Coronary artery (tissue), 2 donors: Measurements from ENCODE around the gene NEU4.
A peak's percentile ranks its signal among the peaks of the same experiment; 100 is the strongest.

Experiments
- DNase-seq: peaks from one replicate; pipeline ENCODE4 v3.0.0-alpha.2; 2017; ENCODE audit warnings: low spot score
- H3K27ac ChIP-seq, 2 donors: fragments of 200-600 bp; sonication (generic); one replicate each; pipeline ENCODE4 v1.5.1; 2016 to 2019
- H3K4me3 ChIP-seq: fragments of 200-600 bp; sonication (generic); 2 replicates; pipeline ENCODE4 v1.5.1; 2016; ENCODE audit warnings: mild to moderate bottlenecking, moderate library complexity
- TF ChIP-seq, protein P1 (sequence below): fragments of 200-600 bp; sonication (generic); IDR thresholded peaks from one replicate; pipeline ENCODE4 v1.5.1; 2019; ENCODE audit warnings: antibody characterized with exemption

The NEU4 gene

GRCh38 chr2:241793385-241793784 is 15.6 kb upstream of the NEU4 start:
- Histone ChIP-seq H3K27ac (no peak overlapping the region), H3K4me3 (no peak overlapping the region)
- DNase-seq, result no peak
- TF ChIP-seq, protein P1, sequence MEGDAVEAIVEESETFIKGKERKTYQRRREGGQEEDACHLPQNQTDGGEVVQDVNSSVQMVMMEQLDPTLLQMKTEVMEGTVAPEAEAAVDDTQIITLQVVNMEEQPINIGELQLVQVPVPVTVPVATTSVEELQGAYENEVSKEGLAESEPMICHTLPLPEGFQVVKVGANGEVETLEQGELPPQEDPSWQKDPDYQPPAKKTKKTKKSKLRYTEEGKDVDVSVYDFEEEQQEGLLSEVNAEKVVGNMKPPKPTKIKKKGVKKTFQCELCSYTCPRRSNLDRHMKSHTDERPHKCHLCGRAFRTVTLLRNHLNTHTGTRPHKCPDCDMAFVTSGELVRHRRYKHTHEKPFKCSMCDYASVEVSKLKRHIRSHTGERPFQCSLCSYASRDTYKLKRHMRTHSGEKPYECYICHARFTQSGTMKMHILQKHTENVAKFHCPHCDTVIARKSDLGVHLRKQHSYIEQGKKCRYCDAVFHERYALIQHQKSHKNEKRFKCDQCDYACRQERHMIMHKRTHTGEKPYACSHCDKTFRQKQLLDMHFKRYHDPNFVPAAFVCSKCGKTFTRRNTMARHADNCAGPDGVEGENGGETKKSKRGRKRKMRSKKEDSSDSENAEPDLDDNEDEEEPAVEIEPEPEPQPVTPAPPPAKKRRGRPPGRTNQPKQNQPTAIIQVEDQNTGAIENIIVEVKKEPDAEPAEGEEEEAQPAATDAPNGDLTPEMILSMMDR, result no peak

- Histone ChIP-seq H3K4me3 (no peak overlapping the region), H3K27ac (no peak overlapping the region)
- TF ChIP-seq, protein P1, result no peak
- peak; percentile 62 for DNase-seq
Measured at GRCh38 chr2:241794250-241794823, 14.7 kb upstream of the NEU4 start.

DNA sequence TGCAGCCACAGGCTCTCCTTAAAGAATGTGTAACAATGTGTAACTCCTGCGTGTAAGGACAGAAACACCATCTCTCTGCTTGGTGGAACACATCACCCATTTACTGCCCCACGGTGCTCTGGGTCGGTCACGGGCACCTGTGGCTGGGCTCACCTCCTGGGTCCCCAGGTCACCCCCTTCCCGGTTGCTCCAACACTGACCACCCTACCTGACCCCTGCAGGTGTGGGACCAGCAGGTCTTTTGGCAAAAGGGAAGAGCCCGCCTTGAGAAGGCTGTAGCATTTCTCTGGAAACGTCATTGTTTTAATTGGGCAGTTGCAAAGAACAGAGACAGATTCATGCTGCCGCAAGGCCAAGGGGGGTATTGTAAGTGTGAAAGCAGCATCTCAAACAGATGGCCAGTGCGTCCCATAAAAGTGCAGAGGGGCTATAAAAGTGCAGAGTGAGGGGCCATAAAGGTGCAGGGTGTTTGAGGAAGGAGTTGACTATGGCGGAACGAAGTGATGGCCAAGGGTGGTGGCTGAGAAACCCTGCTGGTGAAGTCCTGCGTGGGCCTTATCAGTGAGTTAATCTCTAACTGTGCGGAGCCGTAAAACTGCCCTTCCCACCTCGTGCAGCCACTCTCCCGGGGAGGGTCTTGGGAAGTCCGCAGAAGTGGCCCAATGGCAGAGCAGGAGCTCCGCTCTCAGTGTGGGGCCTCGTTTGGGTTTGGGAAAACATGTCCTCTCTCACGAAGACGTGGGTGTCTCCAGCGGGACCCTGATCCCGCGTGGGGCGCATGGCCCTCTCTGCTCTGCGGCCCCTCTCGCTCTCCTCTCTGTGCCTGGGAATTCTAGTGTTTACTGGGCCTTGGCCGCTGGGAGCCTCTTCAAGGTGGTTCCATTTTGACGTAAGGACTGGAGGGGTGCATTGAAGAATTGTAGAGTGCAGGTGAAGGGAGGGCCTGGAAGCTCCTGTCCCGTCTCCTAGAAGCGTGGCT is 13.7 kb upstream of the NEU4 start:
- DNase-seq, result no peak

GRCh38 chr2:241796209-241796608 is 12.8 kb upstream of the NEU4 start:
- no peak for DNase-seq
- TF ChIP-seq, protein P1, result no peak
- Histone ChIP-seq H3K27ac (no peak overlapping the region), H3K4me3 (no peak overlapping the region)

More for the DNA sequence above, 13.7 kb upstream of the NEU4 start:
- Histone ChIP-seq H3K4me3 (no peak overlapping the region), H3K27ac (no peak overlapping the region)
- TF ChIP-seq, protein P1, result no peak

GRCh38 chr2:241796610-241797138 is 12.3 kb upstream of the NEU4 start:
- DNase-seq, result peak; percentile 67

DNA sequence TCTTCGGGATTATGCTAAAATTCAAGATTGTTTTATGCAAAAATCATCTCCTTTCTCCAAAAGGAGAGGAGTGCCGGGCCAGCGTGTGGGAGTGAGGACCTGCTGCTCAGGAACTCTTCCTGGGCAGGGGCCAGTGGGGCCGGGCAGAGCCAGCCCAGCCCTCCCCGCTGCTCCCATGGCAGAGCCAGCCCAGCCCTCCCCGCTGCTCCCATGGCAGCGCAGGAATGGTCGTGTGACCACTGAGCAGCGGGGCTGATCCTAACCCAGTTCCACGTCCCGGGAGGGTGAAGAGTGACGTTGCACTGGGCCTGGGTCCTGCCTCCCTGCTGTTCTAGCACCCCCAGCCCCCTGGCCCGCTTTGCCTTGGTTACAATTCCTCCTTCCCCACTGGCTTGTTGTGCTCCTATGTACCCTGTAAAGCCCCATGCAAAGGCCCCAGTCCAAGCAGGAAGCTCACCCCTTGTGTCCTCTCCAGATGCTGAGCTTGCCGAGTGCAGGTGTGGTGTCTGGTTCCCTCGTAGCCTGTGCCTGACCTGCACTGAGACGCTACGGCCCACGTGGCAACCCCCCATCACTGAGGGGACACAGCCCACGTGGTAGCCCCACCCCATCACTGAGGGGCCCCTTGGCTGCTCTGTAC is 11.4 kb upstream of the NEU4 start:
- DNase-seq, result no peak
- H3K27ac ChIP-seq, result no peak overlapping the region
- TF ChIP-seq, protein P1, result no peak
- no peak overlapping the region for H3K4me3 ChIP-seq

More at GRCh38 chr2:241796610-241797138, 12.3 kb upstream of the NEU4 start:
- Histone ChIP-seq H3K4me3 (no peak overlapping the region), H3K27ac (no peak overlapping the region)
- TF ChIP-seq, protein P1, result no peak
